Breast epithelium (tissue), 3 donors: ENCODE data around the gene TOR3A.

Experiments used
- CTCF ChIP-seq, 3 donors: fragments of 450-650 bp; IDR thresholded peaks; one replicate each; pipeline ENCODE4 v1.5.1; 2016 to 2017; ENCODE audit warnings: antibody characterized with exemption in 3 of 3, mild to moderate bottlenecking in 3 of 3, moderate library complexity in 3 of 3
- POLR2A ChIP-seq: fragments of 450-650 bp; IDR thresholded peaks from one replicate; pipeline ENCODE4 v1.6.1; 2016; ENCODE audit warnings: antibody characterized with exemption, mild to moderate bottlenecking, moderate library complexity
- POLR2AphosphoS5 ChIP-seq, 3 donors: sonication (generic); formaldehyde crosslinking; IDR thresholded peaks; one replicate each; pipeline ENCODE4 v1.6.1; 2017; ENCODE audit warnings: antibody characterized with exemption in 3 of 3

GRCh38 chr1:179052776-179053175 is 29.1 kb upstream of the TOR3A start:
- TF ChIP-seq POLR2A = no peak
- TF ChIP-seq CTCF (IDR thresholded peaks at IDR 0.05) = no peak
- no peak for TF ChIP-seq POLR2AphosphoS5 (IDR thresholded peaks at IDR 0.05)
